GM06990 (cell line): Measurements from ENCODE around the gene NXPH1.

Experiments
- DNase-seq: peaks from one replicate; pipeline ENCODE4 v3.0.0-alpha.2; 2011; ENCODE audit not compliant: insufficient read length; ENCODE audit errors: extremely low read depth
- H3K27me3 ChIP-seq: replicated peaks from 2 replicates; pipeline ENCODE4 v1.6.0; 2011; ENCODE audit warnings: low read length; ENCODE audit not compliant: control insufficient read depth, insufficient read depth
- H3K36me3 ChIP-seq: 2 replicates; pipeline ENCODE4 v1.5.1; 2011; ENCODE audit warnings: low read length; ENCODE audit not compliant: control insufficient read depth, insufficient read depth
- H3K4me3 ChIP-seq: replicated peaks from 2 replicates; pipeline ENCODE4 v1.5.1; 2011; ENCODE audit warnings: low read depth, mild to moderate bottlenecking, control low read depth, low read length
- TF ChIP-seq, protein P1 (sequence below): IDR thresholded peaks from 2 replicates; pipeline ENCODE4 v1.5.1; 2011; ENCODE audit warnings: low read length, control low read depth, mild to moderate bottlenecking, inconsistent platforms; ENCODE audit not compliant: insufficient read depth, poor library complexity, severe bottlenecking

NXPH1 gene

DNA sequence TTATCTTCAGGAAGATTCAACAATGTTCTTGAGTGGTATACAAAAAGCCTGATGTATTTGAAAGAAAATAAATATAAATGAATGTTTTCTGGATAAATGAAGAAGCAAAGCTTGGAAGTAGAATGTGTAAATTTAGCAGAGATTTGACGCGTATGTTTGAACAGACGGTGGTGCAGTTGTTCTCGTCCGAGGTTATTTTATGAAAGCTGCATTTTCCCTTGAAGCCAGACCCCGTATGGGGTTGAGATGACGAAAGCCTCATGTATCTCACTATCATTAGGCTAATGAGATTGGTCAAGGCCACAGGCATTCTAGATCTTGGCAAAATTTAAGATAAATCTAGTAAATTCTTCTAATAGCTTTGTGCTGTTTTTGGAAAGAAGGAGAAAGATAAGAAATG is 195.2 kb downstream of the NXPH1 start:
- H3K27me3 ChIP-seq: no peaks in the 10 kb centered on the region
- no peak for DNase-seq
- TF ChIP-seq, protein P1, sequence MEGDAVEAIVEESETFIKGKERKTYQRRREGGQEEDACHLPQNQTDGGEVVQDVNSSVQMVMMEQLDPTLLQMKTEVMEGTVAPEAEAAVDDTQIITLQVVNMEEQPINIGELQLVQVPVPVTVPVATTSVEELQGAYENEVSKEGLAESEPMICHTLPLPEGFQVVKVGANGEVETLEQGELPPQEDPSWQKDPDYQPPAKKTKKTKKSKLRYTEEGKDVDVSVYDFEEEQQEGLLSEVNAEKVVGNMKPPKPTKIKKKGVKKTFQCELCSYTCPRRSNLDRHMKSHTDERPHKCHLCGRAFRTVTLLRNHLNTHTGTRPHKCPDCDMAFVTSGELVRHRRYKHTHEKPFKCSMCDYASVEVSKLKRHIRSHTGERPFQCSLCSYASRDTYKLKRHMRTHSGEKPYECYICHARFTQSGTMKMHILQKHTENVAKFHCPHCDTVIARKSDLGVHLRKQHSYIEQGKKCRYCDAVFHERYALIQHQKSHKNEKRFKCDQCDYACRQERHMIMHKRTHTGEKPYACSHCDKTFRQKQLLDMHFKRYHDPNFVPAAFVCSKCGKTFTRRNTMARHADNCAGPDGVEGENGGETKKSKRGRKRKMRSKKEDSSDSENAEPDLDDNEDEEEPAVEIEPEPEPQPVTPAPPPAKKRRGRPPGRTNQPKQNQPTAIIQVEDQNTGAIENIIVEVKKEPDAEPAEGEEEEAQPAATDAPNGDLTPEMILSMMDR: no peak
- H3K36me3 ChIP-seq: no peaks in the 10 kb centered on the region
- H3K4me3 ChIP-seq: no peak overlapping the region

DNA sequence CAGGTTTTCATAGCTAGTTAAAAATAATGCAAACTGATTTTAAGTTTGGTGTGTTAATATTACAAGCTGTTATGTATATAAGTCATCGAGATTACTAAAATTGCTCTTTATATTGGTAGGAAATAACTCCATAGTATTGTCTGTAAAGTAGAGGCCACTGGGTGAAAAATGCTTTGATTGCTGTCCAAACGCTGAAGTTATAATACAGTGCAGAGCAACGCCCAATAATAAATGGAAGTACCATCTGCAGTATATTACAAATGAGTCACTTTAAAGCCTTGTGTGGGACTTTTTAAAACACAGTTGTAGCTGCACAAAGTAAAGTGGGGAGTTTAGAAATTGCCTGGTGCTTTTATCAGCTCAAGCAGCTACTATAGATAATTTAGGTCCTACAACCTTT is 196.1 kb downstream of the NXPH1 start:
- Histone ChIP-seq H3K27me3 (no peaks in the 10 kb centered on the region), H3K36me3 (no peaks in the 10 kb centered on the region), H3K4me3 (no peak overlapping the region)
- TF ChIP-seq, protein P1: no peak
- DNase-seq: no peak

DNA sequence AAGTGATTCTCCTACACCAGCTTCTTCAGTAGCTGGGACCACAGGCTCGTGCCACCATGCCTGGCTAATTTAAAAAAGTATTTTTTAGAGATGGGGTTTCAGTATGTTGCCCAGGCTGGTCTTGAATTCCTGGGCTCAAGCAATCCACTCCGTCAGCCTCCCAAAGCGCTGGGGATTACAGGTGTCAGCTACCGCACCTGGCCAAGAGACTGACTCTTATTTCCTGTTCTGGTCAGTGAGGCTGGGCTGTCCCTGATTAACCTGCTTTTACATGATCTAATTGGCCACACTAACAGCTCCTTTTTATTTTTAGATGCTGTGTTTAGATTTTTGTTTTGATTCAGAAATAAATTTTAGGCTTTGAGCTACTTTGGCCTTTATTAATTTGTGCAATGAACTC is 203.9 kb downstream of the NXPH1 start:
- no peaks in the 10 kb centered on the region for H3K36me3 ChIP-seq
- no peak for DNase-seq
- no peaks in the 10 kb centered on the region for H3K27me3 ChIP-seq
- TF ChIP-seq, protein P1: no peak
- no peak overlapping the region for H3K4me3 ChIP-seq

DNA sequence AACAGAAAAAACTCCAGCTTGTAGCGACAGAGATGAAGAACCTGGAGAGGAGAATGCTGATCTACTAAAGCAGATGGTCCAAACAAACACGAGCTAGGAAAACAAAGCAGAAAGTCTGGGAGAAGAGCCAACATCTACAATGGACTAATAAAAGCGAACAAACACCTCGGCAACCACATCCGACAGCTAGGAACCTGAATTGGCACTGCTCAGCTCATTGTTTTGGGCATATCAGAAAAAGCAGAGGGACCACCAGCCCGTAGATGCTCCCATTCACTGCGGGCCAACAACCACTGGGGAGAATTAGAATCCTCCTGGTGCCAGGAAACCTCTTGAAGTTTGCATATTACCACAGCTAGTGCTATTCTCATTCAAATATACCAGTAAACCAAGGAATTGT is 204.7 kb downstream of the NXPH1 start:
- DNase-seq: no peak
- Histone ChIP-seq H3K36me3 (no peaks in the 10 kb centered on the region), H3K27me3 (no peaks in the 10 kb centered on the region), H3K4me3 (no peak overlapping the region)
- TF ChIP-seq, protein P1: no peak

DNA sequence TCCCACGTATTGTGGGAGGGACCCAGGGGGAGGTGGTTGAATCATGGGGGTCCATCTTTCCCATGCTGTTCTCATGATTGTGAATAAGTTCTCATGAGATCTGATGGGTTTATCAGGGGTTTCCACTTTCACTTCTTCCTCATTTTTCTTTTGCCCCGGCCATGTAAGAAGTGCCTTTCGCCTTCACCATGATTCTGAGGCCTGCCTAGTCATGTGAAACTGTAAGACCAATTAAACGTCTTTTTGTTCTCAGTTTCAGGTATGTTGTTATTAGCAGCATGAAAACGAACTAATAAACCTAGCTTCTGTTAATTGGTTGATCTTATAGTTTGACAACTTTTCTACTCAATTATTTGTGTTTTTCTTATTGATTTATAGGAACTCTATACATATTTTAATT is 206.3 kb downstream of the NXPH1 start:
- no peak overlapping the region for H3K4me3 ChIP-seq
- H3K27me3 ChIP-seq: no peaks in the 10 kb centered on the region
- peak; percentile 26 for DNase-seq
- TF ChIP-seq, protein P1: no peak
- no peaks in the 10 kb centered on the region for H3K36me3 ChIP-seq

DNA sequence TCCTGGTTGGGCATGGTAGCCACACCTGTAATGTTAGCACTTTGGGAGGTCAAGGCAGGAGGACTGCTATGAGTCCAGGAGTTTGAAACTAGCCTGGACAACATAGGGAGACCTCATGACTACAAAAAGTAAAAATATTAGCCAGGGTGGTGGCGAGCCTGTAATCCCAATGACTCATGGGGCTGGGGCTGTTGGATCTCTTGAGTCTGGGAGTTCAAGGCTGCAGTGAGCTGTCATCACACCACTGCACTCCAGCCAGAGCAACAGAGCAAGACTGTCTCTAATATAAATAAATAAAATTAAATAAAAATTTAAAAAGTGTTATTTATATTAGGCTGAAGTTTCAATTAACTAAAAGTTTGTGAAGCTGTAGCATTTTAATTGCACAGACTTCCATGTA is 207.3 kb downstream of the NXPH1 start:
- no peak for DNase-seq
- TF ChIP-seq, protein P1: no peak
- Histone ChIP-seq H3K4me3 (no peak overlapping the region), H3K27me3 (no peaks in the 10 kb centered on the region), H3K36me3 (no peaks in the 10 kb centered on the region)
